ENCODE data around the gene NLGN3. TPM values are rescaled to one million over a fixed set of nuclear protein-coding genes. Genes with fewer than 3 reads are reported as not detected.

The NLGN3 gene
- total RNA-seq, 1 donor from 2014 or later: 1.1 TPM

DNA sequence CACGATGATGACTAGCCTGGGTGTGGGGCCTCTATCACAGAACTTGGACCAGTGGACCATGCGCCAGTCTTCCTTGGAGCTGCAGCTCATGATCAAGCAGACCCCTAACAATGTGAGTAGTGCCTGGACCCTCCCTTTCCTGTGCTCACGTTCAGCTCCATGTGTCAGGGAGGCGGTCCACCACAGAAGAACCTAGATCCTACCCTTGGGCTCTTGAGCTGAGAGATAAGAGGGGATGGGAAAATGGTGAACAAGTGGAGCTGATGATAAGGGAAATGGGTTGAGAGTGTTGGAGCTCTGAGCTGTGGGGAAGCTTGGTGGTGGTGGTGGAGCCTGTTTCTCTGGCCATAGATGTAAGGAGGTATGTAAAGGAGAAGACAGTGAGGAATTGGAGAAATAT is 13.1 kb upstream of the NLGN3 start:
- no peaks in the 10 kb centered on the region for H3K9me3 Mint-ChIP-seq
- H3K4me3 Mint-ChIP-seq: no peak overlapping the region
- peaks cover 14% of the 10 kb centered on the region for H3K4me1 Mint-ChIP-seq
- intact Hi-C loops (cut with micrococcal nuclease): no loop called here
- peaks cover 59% of the 10 kb centered on the region for H3K36me3 Mint-ChIP-seq (ENCODE audit: low read depth)
- H3K27me3 Mint-ChIP-seq: no peaks in the 10 kb centered on the region
- no peak for DNase-seq
- H3K27ac Mint-ChIP-seq: peak overlapping the region; percentile 11

DNA sequence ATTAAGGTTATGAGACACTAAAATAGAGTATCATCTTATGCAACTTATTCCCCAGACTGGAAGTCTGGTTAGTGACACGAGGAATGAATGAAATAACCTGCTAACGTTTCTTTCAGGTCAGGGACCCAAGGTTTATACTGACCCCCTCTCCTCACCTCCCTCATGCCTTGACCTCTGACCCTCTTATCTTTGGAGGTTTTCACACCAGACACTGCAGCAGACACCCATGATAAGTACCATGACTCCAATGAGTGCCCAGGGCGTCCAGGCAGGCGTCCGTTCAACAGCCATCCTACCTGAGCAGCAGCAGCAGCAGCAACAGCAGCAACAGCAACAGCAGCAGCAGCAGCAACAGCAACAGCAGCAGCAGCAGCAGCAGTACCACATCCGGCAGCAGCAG is 4.2 kb upstream of the NLGN3 start:
- peaks cover 4% of the 10 kb centered on the region for H3K4me1 Mint-ChIP-seq
- H3K27ac Mint-ChIP-seq: no peak overlapping the region
- no peaks in the 10 kb centered on the region for H3K9me3 Mint-ChIP-seq
- peaks cover 37% of the 10 kb centered on the region for H3K36me3 Mint-ChIP-seq (ENCODE audit: low read depth)
- intact Hi-C loops (cut with micrococcal nuclease): no loop called here
- H3K4me3 Mint-ChIP-seq: no peak overlapping the region
- no peaks in the 10 kb centered on the region for H3K27me3 Mint-ChIP-seq
- DNase-seq: no peak

DNA sequence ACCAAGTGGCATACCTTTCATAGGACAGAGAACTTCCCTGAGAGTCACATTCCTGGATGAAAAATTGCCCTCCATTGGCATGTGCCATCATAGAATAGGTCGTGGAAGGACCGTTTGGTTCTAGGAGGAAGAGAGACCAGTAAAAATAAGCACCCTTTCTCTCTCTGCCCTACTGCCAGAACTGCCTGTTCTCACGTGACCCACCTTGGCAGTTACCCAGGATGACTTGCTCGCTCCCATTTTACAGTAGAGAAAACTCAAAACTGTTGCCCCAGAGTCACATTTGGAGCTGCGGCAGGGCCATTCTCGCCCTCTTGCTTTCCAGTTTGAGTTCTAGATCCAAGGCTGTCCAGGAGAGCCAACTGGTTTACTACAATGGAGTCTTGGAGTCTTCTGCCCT is 1.1 kb upstream of the NLGN3 start:
- H3K27ac Mint-ChIP-seq: no peak overlapping the region
- H3K27me3 Mint-ChIP-seq: no peaks in the 10 kb centered on the region
- no peaks in the 10 kb centered on the region for H3K9me3 Mint-ChIP-seq
- DNase-seq: no peak
- H3K36me3 Mint-ChIP-seq (ENCODE audit: low read depth): peaks cover 17% of the 10 kb centered on the region
- H3K4me3 Mint-ChIP-seq: no peak overlapping the region
- peaks cover 9% of the 10 kb centered on the region for H3K4me1 Mint-ChIP-seq
- intact Hi-C loops (cut with micrococcal nuclease): no loop called here

DNA sequence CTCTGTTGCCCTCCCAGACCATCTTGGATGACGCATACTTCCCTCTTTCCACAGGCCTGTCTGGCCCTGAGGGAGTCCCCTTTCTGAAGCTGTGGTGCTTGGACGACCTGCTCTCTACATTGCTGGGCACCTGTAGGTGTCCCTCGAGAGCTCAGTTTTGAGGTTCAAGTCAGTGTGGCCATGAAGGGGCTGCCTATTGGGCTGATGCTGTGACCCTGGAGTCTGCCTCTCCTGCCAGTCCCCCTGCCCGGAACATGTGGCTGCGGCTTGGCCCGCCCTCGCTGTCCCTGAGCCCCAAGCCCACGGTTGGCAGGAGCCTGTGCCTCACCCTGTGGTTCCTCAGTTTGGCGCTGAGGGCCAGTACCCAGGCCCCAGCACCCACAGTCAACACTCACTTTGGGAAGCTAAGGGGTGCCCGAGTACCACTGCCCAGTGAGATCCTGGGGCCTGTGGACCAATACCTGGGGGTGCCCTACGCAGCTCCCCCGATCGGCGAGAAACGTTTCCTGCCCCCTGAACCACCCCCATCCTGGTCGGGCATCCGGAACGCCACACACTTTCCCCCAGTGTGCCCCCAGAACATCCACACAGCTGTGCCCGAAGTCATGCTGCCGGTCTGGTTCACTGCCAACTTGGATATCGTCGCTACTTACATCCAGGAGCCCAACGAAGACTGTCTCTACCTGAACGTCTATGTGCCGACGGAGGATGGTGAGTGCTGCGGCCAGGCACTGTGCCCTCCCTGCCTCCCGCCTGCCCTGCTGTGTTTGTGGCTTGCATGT is 3.0 kb downstream of the NLGN3 start:
- no peak overlapping the region for H3K27ac Mint-ChIP-seq
- no peak for DNase-seq
- H3K36me3 Mint-ChIP-seq (ENCODE audit: low read depth): peaks cover 4% of the 10 kb centered on the region
- no peaks in the 10 kb centered on the region for H3K27me3 Mint-ChIP-seq
- no peaks in the 10 kb centered on the region for H3K9me3 Mint-ChIP-seq
- intact Hi-C loops (cut with micrococcal nuclease): no loop called here
- no peak overlapping the region for H3K4me3 Mint-ChIP-seq
- H3K4me1 Mint-ChIP-seq: peaks cover 5% of the 10 kb centered on the region

DNA sequence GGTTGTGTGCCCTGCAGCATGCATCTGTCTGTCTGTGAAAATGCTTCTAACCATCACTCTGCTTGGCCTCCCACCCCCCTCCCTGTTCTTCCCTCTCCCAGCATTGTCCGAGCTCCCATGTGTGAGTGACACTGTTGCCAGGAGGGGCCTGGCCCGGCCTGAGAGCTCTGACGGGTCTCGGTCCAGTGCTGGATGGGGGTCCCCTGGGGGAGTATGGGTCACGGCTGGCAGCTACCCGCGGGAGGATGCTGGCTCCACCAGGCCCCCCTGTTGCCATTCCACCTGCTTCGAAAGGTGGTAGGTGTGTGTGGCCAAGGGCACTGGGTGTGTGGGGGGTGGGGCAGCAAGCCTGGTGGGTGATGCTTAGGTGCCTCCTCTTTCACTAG is 3.6 kb downstream of the NLGN3 start:
- intact Hi-C loops (cut with micrococcal nuclease): no loop called here
- H3K4me3 Mint-ChIP-seq: no peak overlapping the region
- no peak overlapping the region for H3K27ac Mint-ChIP-seq
- no peak for DNase-seq
- H3K36me3 Mint-ChIP-seq (ENCODE audit: low read depth): peaks cover 2% of the 10 kb centered on the region
- no peaks in the 10 kb centered on the region for H3K9me3 Mint-ChIP-seq
- peaks cover 5% of the 10 kb centered on the region for H3K4me1 Mint-ChIP-seq
- H3K27me3 Mint-ChIP-seq: no peaks in the 10 kb centered on the region

DNA sequence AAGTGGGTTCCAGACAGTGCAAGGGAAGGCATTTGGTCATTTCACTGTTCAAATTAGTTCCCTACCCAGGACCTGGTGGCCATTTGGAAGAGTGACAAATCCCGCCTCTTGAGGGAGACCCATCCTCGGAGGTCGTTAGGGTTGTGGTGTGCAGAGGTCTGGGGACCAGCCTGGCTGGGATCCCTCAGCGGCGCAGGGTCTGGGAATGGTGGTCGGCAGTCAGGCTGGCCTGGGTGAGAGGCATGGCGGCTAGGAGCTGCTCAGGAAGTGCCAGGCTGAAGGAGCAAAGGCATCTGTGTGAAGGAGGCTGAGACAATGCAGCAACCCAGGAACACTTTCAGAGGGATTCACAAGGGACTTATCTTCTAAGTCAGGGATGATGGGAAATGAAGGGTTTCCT is 6.7 kb downstream of the NLGN3 start:
- no peaks in the 10 kb centered on the region for H3K9me3 Mint-ChIP-seq
- H3K27ac Mint-ChIP-seq: no peak overlapping the region
- intact Hi-C loops (cut with micrococcal nuclease): no loop called here

DNA sequence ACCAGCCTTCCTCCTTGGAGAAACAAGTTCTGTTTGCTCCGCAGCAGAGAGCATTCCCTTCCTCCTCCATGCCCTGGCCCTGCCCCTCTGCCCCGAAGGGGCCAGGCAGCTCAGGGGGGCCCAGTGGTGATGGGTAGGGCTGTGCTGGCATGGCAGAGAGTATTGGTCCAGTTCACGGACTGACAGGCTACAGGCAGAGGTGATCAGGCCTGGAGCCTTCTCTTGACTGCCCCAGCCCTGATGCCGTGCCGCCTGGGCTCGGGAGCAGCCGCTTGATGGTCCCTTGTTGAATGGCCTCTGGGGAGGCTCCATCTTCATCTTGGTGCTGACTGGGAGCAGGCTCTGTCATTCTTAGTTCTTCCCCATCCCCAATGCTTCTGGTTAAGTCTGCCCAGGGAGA is 9.6 kb downstream of the NLGN3 start:
- H3K27ac Mint-ChIP-seq: no peak overlapping the region
- no peaks in the 10 kb centered on the region for H3K9me3 Mint-ChIP-seq
- no peak overlapping the region for H3K4me3 Mint-ChIP-seq
- H3K4me1 Mint-ChIP-seq: peaks cover 4% of the 10 kb centered on the region
- DNase-seq: no peak
- no peaks in the 10 kb centered on the region for H3K27me3 Mint-ChIP-seq
- intact Hi-C loops (cut with micrococcal nuclease): no loop called here
- peaks cover 10% of the 10 kb centered on the region for H3K36me3 Mint-ChIP-seq (ENCODE audit: low read depth)

More for the DNA sequence above, 6.7 kb downstream of the NLGN3 start:
- DNase-seq: no peak
- Mint-ChIP-seq H3K4me3 (no peak overlapping the region), H3K36me3 (ENCODE audit: low read depth) (peaks cover 5% of the 10 kb centered on the region), H3K4me1 (peaks cover 4% of the 10 kb centered on the region), H3K27me3 (no peaks in the 10 kb centered on the region)

DNA sequence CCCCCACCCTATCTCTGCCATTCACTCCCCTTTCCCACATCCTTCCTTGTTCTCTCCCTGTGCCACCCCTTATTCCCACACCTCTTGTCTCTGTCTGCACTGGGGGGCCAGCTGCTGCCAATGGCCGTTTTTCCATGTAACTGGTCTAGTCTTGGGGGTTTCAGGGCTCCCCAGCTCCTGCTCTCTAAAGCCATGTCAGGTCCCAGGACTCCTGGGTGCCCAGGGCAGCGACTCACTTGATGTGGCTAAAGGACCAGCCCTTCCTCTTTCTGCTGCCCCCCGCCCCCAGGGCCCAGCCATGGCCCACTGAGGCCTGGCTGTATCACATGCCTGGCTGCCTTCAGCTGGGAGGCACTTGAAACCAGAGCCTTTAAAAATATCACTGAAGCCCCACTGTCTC is 10.0 kb downstream of the NLGN3 start:
- intact Hi-C loops (cut with micrococcal nuclease): no loop called here
- Mint-ChIP-seq H3K9me3 (no peaks in the 10 kb centered on the region), H3K4me3 (no peak overlapping the region), H3K4me1 (peaks cover 4% of the 10 kb centered on the region), H3K36me3 (ENCODE audit: low read depth) (peaks cover 10% of the 10 kb centered on the region), H3K27ac (no peak overlapping the region), H3K27me3 (no peaks in the 10 kb centered on the region)
- DNase-seq: no peak

DNA sequence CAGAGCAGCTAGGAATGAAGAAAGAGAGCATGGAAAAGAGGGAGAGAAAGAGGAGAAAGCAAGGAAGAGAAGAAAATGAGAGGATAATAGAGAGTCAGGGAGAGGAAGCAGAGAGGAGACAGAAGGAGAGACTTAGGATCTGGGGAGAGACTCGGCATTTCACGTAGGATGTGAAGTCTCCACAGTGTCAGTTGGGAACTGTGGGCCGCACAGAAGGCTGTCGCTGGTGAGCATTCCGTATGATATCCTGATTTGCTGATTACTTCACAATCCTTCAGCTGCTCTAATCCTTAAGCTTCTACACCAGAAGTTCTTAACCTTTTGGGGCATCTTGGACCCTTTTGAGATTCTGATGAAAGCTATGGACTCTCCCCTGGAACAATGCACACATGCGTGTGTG is 14.0 kb downstream of the NLGN3 start:
- no peak overlapping the region for H3K27ac Mint-ChIP-seq
- DNase-seq: no peak
- no peaks in the 10 kb centered on the region for H3K27me3 Mint-ChIP-seq
- peaks cover 4% of the 10 kb centered on the region for H3K4me1 Mint-ChIP-seq
- no peaks in the 10 kb centered on the region for H3K9me3 Mint-ChIP-seq
- no peak overlapping the region for H3K4me3 Mint-ChIP-seq
- peaks cover 16% of the 10 kb centered on the region for H3K36me3 Mint-ChIP-seq (ENCODE audit: low read depth)
- intact Hi-C loops (cut with micrococcal nuclease): no loop called here

DNA sequence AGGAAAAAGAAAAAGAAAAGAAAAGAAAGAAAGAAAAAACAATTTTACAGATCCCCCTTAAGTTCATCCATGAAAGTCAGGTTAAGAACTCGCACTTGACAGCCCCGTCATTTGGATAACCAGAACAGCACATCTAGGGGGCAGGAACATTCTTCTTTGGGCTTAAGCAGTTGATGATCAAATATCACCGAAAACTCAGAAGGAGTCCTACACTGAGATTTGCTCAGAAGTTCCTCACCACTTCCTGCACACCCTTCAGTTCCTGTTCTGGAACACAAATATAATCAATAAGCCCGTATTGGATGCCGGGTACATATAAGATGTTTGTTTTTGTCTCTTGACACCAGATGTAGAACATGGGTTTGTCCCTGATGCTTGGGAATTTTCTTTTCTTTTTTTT is 14.7 kb downstream of the NLGN3 start:
- no peak for DNase-seq
- Mint-ChIP-seq H3K27ac (no peak overlapping the region), H3K27me3 (no peaks in the 10 kb centered on the region), H3K4me1 (peaks cover 4% of the 10 kb centered on the region), H3K4me3 (no peak overlapping the region), H3K9me3 (no peaks in the 10 kb centered on the region), H3K36me3 (ENCODE audit: low read depth) (peaks cover 16% of the 10 kb centered on the region)
- intact Hi-C loops (cut with micrococcal nuclease): no loop called here

DNA sequence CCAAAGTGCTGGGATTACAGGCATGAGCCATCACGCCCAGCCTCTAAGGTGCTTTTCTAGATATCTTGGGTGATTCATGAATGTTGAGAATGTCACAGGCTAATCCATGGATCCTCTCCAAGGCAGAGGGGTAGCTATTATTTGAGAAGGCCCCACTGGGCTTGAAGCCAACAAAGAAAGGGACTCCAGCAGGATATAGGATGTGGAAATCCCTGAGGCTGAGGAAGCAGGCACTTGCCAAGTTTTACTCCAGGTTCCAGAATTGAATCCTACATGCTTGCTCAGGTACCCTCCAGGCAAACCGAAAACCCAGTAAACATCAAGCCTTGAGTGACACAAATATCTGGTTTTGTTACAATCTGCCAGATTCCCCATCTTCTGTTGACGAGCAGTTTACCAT is 15.8 kb downstream of the NLGN3 start:
- Mint-ChIP-seq H3K9me3 (no peaks in the 10 kb centered on the region), H3K27ac (no peak overlapping the region), H3K27me3 (no peaks in the 10 kb centered on the region), H3K4me3 (no peak overlapping the region), H3K36me3 (ENCODE audit: low read depth) (peaks cover 17% of the 10 kb centered on the region), H3K4me1 (peaks cover 4% of the 10 kb centered on the region)
- no peak for DNase-seq
- intact Hi-C loops (cut with micrococcal nuclease): no loop called here

DNA sequence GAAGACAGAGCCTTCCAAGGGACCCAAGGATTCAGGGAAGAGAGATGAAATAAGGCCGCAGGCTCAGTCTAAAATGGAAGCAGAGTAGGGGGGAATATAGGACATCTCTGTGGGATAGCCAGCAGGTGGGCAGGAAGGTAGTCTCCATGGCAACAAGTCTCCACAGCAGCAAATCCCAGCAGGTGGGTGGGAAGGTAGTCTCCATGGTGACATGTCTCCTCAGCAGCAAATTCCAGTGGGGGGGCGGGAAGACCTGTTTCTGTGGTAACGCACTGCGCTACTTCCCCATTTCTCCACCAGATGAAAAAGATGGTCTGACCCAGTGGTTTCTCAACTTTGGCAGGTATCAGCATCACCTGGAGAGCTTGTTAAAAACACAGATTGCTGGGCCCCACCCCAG is 18.3 kb downstream of the NLGN3 start:
- Mint-ChIP-seq H3K27ac (no peak overlapping the region), H3K27me3 (no peaks in the 10 kb centered on the region), H3K4me3 (no peak overlapping the region), H3K9me3 (no peaks in the 10 kb centered on the region), H3K4me1 (peaks cover 1% of the 10 kb centered on the region), H3K36me3 (ENCODE audit: low read depth) (peaks cover 12% of the 10 kb centered on the region)
- DNase-seq: no peak
- intact Hi-C loops (cut with micrococcal nuclease): no loop called here

DNA sequence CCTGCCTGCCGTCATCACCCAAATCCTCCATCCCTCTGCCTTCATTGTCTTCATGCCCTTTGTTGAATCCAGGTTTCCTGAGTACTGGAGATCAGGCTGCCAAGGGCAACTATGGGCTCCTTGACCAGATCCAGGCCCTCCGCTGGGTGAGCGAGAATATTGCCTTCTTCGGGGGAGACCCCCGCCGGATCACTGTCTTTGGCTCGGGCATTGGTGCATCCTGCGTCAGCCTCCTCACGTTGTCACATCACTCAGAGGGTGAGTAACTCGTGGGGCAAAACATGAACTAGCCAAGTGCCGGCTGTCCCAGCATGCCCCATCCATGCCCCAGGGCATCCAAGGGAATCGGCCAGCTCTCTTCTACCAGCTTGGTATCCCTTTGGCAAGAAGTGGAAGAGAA is 19.4 kb downstream of the NLGN3 start:
- no peaks in the 10 kb centered on the region for H3K9me3 Mint-ChIP-seq
- no peak overlapping the region for H3K4me3 Mint-ChIP-seq
- no peak overlapping the region for H3K27ac Mint-ChIP-seq
- intact Hi-C loops (cut with micrococcal nuclease): no loop called here
- H3K4me1 Mint-ChIP-seq: no peaks in the 10 kb centered on the region
- no peak for DNase-seq
- H3K27me3 Mint-ChIP-seq: no peaks in the 10 kb centered on the region
- H3K36me3 Mint-ChIP-seq (ENCODE audit: low read depth): peaks cover 10% of the 10 kb centered on the region

DNA sequence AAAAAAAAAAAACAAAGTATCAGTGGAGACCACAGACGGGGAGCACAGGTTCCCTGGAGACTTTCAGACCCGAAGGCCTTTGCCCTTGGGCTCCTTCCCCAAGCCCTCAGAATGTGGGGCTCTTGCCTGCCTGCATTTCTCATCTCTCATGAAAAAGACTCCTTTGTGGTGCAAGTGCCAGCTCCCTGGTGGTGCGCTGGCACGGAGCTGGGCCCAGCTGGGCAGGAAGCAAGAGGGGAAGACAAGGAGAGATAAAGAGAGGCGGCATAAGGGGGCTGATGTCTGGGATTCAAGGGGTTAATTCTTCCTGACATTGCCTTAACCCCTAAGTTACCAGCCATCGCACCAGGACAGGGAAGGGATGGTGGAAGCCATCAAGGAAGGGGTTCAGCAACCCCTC is 21.8 kb downstream of the NLGN3 start:
- DNase-seq: no peak
- no peak overlapping the region for H3K4me3 Mint-ChIP-seq
- intact Hi-C loops (cut with micrococcal nuclease): no loop called here
- no peaks in the 10 kb centered on the region for H3K27me3 Mint-ChIP-seq
- no peak overlapping the region for H3K27ac Mint-ChIP-seq
- H3K4me1 Mint-ChIP-seq: peaks cover 1% of the 10 kb centered on the region
- peaks cover 10% of the 10 kb centered on the region for H3K36me3 Mint-ChIP-seq (ENCODE audit: low read depth)
- H3K9me3 Mint-ChIP-seq: no peaks in the 10 kb centered on the region
